ENCODE measurements around the gene CLRN3. TPM values are rescaled to one million over a fixed set of nuclear protein-coding genes. Genes with fewer than 3 reads are reported as not detected.

CLRN3 gene
- total and polyA plus RNA-seq, 4 donors, result 0.10 to 0.12 TPM; not detected in 2

GRCh38 chr10:127836176-127836575 lies 56.6 kb downstream of the CLRN3 start:
- DNase-seq (no peak), ATAC-seq (ENCODE audit: insufficient read depth, low FRiP score) (no peak)
- TF ChIP-seq, protein P1, sequence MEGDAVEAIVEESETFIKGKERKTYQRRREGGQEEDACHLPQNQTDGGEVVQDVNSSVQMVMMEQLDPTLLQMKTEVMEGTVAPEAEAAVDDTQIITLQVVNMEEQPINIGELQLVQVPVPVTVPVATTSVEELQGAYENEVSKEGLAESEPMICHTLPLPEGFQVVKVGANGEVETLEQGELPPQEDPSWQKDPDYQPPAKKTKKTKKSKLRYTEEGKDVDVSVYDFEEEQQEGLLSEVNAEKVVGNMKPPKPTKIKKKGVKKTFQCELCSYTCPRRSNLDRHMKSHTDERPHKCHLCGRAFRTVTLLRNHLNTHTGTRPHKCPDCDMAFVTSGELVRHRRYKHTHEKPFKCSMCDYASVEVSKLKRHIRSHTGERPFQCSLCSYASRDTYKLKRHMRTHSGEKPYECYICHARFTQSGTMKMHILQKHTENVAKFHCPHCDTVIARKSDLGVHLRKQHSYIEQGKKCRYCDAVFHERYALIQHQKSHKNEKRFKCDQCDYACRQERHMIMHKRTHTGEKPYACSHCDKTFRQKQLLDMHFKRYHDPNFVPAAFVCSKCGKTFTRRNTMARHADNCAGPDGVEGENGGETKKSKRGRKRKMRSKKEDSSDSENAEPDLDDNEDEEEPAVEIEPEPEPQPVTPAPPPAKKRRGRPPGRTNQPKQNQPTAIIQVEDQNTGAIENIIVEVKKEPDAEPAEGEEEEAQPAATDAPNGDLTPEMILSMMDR (IDR thresholded peaks at IDR 0.05; ENCODE audit: control extremely low read depth, extremely low read depth), result no peak
- Histone ChIP-seq H3K36me3 (ENCODE audit: control insufficient read depth in 4 of 4, insufficient read depth in 4 of 4, low read length in 4 of 4) (no peaks in the 10 kb centered on the region), H3K27me3 (ENCODE audit: control insufficient read depth in 3 of 3, insufficient read depth in 3 of 3, low read length in 2 of 3) (peaks cover 0 to 11% (median 3%) of the 10 kb centered on the region in 3 donors), H3K9ac (ENCODE audit: insufficient read depth in 1 of 2, low read length in 2 of 2) (no peak overlapping the region), H3K27ac (ENCODE audit: low read depth in 1 of 2, low read length in 1 of 2) (no peak overlapping the region), H3K4me1 (ENCODE audit: control insufficient read depth in 5 of 5, insufficient read depth in 5 of 5, low read length in 5 of 5) (peaks cover 0 to 4% (median 0%) of the 10 kb centered on the region in 5 donors), H3K4me3 (no peak overlapping the region), H3K9me3 (ENCODE audit: control insufficient read depth in 4 of 4, insufficient read depth in 3 of 4, low read length in 3 of 4) (no peaks in the 10 kb centered on the region)
- 88 to 91% methylated on average over 4 of the region's 4 CpGs for WGBS, 2 donors

GRCh38 chr10:127834791-127835190 lies 58.0 kb downstream of the CLRN3 start:
- no peak overlapping the region for H3K4me3 ChIP-seq
- peaks cover 0 to 4% (median 0%) of the 10 kb centered on the region in 5 donors for H3K4me1 ChIP-seq (ENCODE audit: control insufficient read depth in 5 of 5, insufficient read depth in 5 of 5, low read length in 5 of 5)
- H3K36me3 ChIP-seq (ENCODE audit: control insufficient read depth in 4 of 4, insufficient read depth in 4 of 4, low read length in 4 of 4), result no peaks in the 10 kb centered on the region
- H3K27ac ChIP-seq (ENCODE audit: low read depth in 1 of 2, low read length in 1 of 2), result no peak overlapping the region
- no peak for ATAC-seq (ENCODE audit: insufficient read depth, low FRiP score)
- 70 to 82% methylated on average over 4 of the region's 4 CpGs for WGBS, 2 donors
- no peaks in the 10 kb centered on the region for H3K9me3 ChIP-seq (ENCODE audit: control insufficient read depth in 4 of 4, insufficient read depth in 3 of 4, low read length in 3 of 4)
- H3K27me3 ChIP-seq (ENCODE audit: control insufficient read depth in 3 of 3, insufficient read depth in 3 of 3, low read length in 2 of 3), result peaks cover 0 to 11% (median 3%) of the 10 kb centered on the region in 3 donors
- no peak overlapping the region for H3K9ac ChIP-seq (ENCODE audit: insufficient read depth in 1 of 2, low read length in 2 of 2)
- DNase-seq, result no peak
- TF ChIP-seq, protein P1 (IDR thresholded peaks at IDR 0.05; ENCODE audit: control extremely low read depth, extremely low read depth), result no peak

- Histone ChIP-seq H3K9me3 (ENCODE audit: control insufficient read depth in 4 of 4, insufficient read depth in 3 of 4, low read length in 3 of 4) (no peaks in the 10 kb centered on the region), H3K27ac (ENCODE audit: low read depth in 1 of 2, low read length in 1 of 2) (peak overlapping the region in 1 of 2 donors; percentile 47), H3K36me3 (ENCODE audit: control insufficient read depth in 4 of 4, insufficient read depth in 4 of 4, low read length in 4 of 4) (no peaks in the 10 kb centered on the region), H3K27me3 (ENCODE audit: control insufficient read depth in 3 of 3, insufficient read depth in 3 of 3, low read length in 2 of 3) (peaks cover 0 to 11% (median 3%) of the 10 kb centered on the region in 3 donors), H3K4me1 (ENCODE audit: control insufficient read depth in 5 of 5, insufficient read depth in 5 of 5, low read length in 5 of 5) (peaks cover 0 to 4% (median 0%) of the 10 kb centered on the region in 5 donors), H3K9ac (ENCODE audit: insufficient read depth in 1 of 2, low read length in 2 of 2) (no peak overlapping the region), H3K4me3 (no peak overlapping the region)
- 73 to 75% methylated on average over 7 of the region's 7 CpGs for WGBS, 2 donors
- TF ChIP-seq, protein P1 (IDR thresholded peaks at IDR 0.05; ENCODE audit: control extremely low read depth, extremely low read depth), result no peak
- ATAC-seq (ENCODE audit: insufficient read depth, low FRiP score) (no peak), DNase-seq (peak in 1 of 3 donors; percentile 4)
These were observed 58.5 kb downstream of the CLRN3 start for GRCh38 chr10:127834221-127834620.

DNA sequence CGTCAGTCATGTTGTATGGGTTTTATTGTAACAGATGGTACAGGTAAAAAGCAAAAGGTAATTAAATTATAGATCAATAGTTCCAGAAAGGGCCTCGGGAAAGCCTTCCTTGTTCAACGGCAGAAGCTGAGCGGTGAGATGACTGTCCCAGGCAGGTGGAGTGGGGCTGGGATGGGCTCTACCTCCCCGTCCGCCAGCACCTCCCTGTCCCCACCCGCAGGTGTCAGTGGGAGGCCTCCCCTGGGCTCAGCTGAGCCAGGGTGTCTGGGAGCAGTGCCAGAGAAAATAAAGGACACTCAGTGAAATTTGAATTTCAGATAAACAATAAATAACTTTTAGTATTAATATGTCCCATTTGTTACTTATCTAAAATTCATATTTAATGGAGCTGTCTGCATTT lies 58.9 kb downstream of the CLRN3 start:
- peak overlapping the region in 1 of 2 donors; percentile 47 for H3K27ac ChIP-seq (ENCODE audit: low read depth in 1 of 2, low read length in 1 of 2)

More for the DNA sequence above, 58.9 kb downstream of the CLRN3 start:
- TF ChIP-seq, protein P1 (IDR thresholded peaks at IDR 0.05; ENCODE audit: control extremely low read depth, extremely low read depth), result no peak
- peaks cover 0 to 4% (median 0%) of the 10 kb centered on the region in 5 donors for H3K4me1 ChIP-seq (ENCODE audit: control insufficient read depth in 5 of 5, insufficient read depth in 5 of 5, low read length in 5 of 5)
- no peaks in the 10 kb centered on the region for H3K36me3 ChIP-seq (ENCODE audit: control insufficient read depth in 4 of 4, insufficient read depth in 4 of 4, low read length in 4 of 4)
- H3K9me3 ChIP-seq (ENCODE audit: control insufficient read depth in 4 of 4, insufficient read depth in 3 of 4, low read length in 3 of 4), result no peaks in the 10 kb centered on the region
- H3K9ac ChIP-seq (ENCODE audit: insufficient read depth in 1 of 2, low read length in 2 of 2), result no peak overlapping the region
- ATAC-seq (ENCODE audit: insufficient read depth, low FRiP score), result no peak
- WGBS, 2 donors, result 79 to 91% methylated on average over 7 of the region's 7 CpGs
- DNase-seq, result no peak
- peaks cover 0 to 11% (median 3%) of the 10 kb centered on the region in 3 donors for H3K27me3 ChIP-seq (ENCODE audit: control insufficient read depth in 3 of 3, insufficient read depth in 3 of 3, low read length in 2 of 3)
- H3K4me3 ChIP-seq, result no peak overlapping the region

Data from lung (tissue), 12 donors.